ENCODE measurements around the gene STX2. TPM values are rescaled to one million over a fixed set of nuclear protein-coding genes. Genes with fewer than 3 reads are reported as not detected.

The STX2 gene
- total and polyA plus RNA-seq, 10 of the 15 experiments (the other 5 are each of a cell fraction or from before 2014, with no cell fraction given): 6.0 to 22.2 (median 10.0) TPM

DNA sequence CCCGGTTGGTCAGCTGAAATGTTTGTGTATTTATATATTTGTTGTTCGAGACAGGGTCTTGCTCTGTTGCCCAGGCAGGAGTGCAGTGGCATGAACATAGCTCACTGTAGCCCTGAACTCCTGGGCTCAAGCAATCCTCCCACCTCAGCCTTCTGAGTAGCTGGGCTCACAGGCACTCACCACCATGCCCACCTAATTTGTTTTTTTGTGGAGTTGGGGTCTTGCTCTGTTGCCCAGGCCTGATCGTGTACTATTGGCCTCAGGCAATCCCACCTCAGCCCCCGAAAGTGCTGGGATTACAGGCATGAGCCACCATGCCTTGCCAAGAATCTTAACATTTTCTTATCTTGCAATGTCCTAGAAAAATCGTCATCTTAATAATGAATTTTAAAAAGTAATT lies 36.1 kb upstream of the STX2 start (continued):
- TF ChIP-seq TBL1XR1 (IDR thresholded peaks at IDR 0.05; ENCODE audit: low read depth, low read length) (no peak), PML (IDR thresholded peaks at IDR 0.05; ENCODE audit: low read length) (no peak), CBX5 (IDR thresholded peaks at IDR 0.05; ENCODE audit: low read depth) (no peak), NR2F1 (conservative IDR thresholded peaks at IDR 0.05) (no peak), BRCA1 (IDR thresholded peaks at IDR 0.05; ENCODE audit: low read depth, low read length) (no peak)

DNA sequence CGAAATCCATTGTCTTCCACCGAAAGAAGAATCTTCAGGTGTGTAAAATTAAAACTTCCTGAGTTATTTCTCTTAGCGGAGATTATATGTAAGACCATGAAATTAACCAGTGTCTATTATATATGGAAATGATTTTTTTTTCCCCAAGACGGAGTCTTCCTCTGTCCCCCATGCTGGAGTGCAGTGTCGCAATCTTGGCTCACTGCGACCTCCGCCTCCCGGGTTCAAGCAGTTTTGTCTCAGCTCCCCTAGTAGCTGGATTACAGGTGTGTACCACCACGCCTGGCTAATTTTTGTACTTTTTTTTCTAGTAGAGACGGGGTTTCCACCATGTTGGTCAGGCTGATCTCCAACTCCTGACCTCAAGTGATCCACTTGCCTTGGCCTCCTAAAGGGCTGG lies 35.6 kb upstream of the STX2 start:
- peaks cover 6 to 34% of the 10 kb centered on the region in 2 experiments for H3K36me3 ChIP-seq (ENCODE audit: control insufficient read depth in 2 of 2, insufficient read depth in 2 of 2, low read length in 1 of 2)
- no peaks in the 10 kb centered on the region for H3K9me3 ChIP-seq (replicated peaks; ENCODE audit: control insufficient read depth, insufficient read depth, low read length)
- in situ Hi-C loops (cut with MboI): no loop called here
- no TSS peak for BruUV-seq (replicated peaks)
- RAD21 ChIA-PET (ENCODE audit: unreplicated experiment): interaction anchor here (1.3 kb wide), 1 partner anchor 219 kb away, joined by 3 read pairs; no protein-coding TSS in a partner anchor
- no peak for FAIRE-seq
- WGBS (ENCODE audit: insufficient coverage, insufficient replicate concordance, low lambda C conversion rate, missing lambda C conversion rate): 83% methylated on average over 10 of the region's 10 CpGs
- H3K79me2 ChIP-seq (ENCODE audit: control insufficient read depth, insufficient read depth, low read length): peaks cover 54% of the 10 kb centered on the region
- peak overlapping the region; percentile 9 for H3K9ac ChIP-seq (ENCODE audit: control insufficient read depth, insufficient read depth, low read length)
- TF ChIP-seq POLR2AphosphoS5 (IDR thresholded peaks at IDR 0.05; ENCODE audit: low read length) (0 out of 2 replicates have a peak, but pooled peaks have one; percentile 11), MTA2 (IDR thresholded peaks at IDR 0.05; ENCODE audit: low read depth) (no peak)
- peak overlapping the region; percentile 75 for H3K4me2 ChIP-seq (ENCODE audit: control insufficient read depth, insufficient read depth)
- intact Hi-C loops (cut with micrococcal nuclease; ENCODE audit: unreplicated experiment): loop anchor here (5.0 kb wide), 3 partner anchors 37 to 128 kb away; partner anchors contain the start of gene STX2
- no peak for ATAC-seq
- POLR2A ChIA-PET: interaction anchor here (0.8 to 1.2 kb wide), 3 partner anchors 38 to 95 kb away, joined by 3 to 5 read pairs (median 3); no protein-coding TSS in a partner anchor
- SMC1A ChIA-PET (ENCODE audit: uncharacterized antibody, unreplicated experiment): no interaction called here
- H3K27me3 ChIP-seq (replicated peaks in 1 of 2; ENCODE audit: control insufficient read depth in 2 of 2, insufficient read depth in 2 of 2, low read length in 1 of 2): no peaks in the 10 kb centered on the region
- H2AFZ ChIP-seq (ENCODE audit: control insufficient read depth, low read depth, low read length): no peak overlapping the region
- peak overlapping the region; percentile 98; the same call in 1 of the 2 replicates for H3K4me3 ChIP-seq
- no peak for DNase-seq (ENCODE audit: low read depth, low spot score)
- H4K20me1 ChIP-seq (ENCODE audit: control insufficient read depth, insufficient read depth): peaks cover 3% of the 10 kb centered on the region; the same call in 1 of the 2 replicates
- CTCF ChIA-PET: interaction anchor here (1.7 to 2.0 kb wide), 2 partner anchors 48 to 229 kb away, joined by 4 read pairs; no protein-coding TSS in a partner anchor
- peaks cover 25% of the 10 kb centered on the region for H3K4me1 ChIP-seq (ENCODE audit: control insufficient read depth, insufficient read depth, low read length)
- H3K27ac ChIP-seq (ENCODE audit: control insufficient read depth, insufficient read depth): no peak overlapping the region

Measured in GM12878 (cell line).